GM08714 (cell line): ENCODE measurements around the gene ZFHX3.

Experiments
- H3K4me3 ChIP-seq: fragments of 200-500 bp; sonication (Bioruptor generic); 2 replicates; pipeline ENCODE4 v1.5.1; 2014; ENCODE audit warnings: mild to moderate bottlenecking, low read length, inconsistent platforms
- ZNF274 ChIP-seq: IDR thresholded peaks from 2 replicates; pipeline ENCODE4 v1.6.1; 2012; ENCODE audit warnings: mild to moderate bottlenecking, low read depth, low read length

The ZFHX3 gene

DNA sequence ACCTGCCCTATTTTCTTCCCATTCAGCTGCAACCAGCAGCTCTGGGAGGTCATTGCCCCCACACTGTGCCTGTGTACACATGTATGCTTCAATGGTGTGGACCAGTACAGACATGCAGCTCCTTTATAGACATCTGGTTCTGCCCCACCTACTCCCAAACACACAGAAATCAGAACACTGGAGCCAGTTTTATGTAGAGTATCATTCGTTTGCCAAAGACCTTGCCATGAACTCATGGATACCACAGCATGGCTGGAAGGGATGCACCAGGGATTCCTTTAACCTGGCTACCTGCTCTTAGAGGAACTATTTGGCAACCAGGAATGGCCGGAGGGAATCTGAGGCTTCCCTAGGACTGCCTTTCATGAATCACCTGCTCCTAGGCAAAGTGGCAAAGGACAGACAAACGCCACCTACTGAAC is 60.4 kb downstream of the ZFHX3 start:
- no peak overlapping the region for H3K4me3 ChIP-seq
- TF ChIP-seq ZNF274: no peak

DNA sequence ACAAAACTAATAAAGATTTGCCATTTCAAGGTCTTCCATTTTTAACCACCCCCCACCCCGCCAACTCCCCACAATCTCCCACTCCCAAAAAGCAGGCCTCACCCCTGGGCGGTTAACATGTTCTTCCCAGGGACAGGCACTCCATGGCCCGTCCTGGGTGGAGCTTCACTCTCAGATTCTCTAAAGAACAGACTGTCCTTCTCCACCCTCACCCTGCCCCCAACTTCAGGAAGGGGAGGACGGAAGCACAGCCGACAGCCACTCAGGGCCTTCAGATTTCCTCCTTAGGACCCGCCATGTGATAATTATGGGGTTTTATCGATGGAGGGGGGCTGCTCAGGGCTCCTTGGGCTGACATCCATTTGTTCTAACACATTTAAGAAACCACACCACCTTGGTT is 61.9 kb downstream of the ZFHX3 start:
- no peak for TF ChIP-seq ZNF274

DNA sequence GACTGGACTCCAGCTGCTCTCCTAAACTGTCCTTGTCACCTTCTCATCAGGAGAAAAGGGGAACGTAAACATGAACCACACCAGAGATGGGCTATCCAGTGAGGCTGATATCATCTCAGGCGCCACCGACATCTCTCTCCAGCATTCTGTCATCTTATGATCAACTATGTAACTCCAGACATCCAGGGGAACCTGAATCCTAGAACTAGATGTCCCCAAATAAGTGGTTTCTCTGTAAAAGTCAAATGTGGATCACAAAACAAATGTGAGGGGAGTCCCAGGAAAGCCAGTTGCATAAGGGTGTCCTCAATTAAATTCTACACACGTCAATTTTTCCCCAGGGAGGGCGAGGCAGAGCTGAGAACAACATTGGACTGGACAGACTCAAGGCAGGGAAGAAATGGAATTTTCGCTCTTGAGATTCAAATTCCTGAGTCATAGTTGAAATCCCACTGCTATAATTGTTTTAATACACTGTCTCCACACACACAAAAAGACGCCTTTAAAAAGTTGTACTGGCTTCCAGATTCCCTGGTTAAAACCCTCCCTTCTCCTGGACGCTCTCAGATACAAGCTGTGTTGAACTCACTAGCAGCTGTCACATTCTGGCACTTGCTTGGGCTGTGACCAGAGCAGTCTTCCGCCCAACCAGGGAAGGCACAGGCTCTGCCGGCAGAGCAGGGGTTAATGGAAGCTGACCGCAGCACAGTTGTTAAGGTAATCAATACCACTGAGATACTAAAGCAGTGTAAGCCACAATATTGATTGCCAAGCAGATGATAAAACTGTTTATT is 62.6 kb downstream of the ZFHX3 start:
- H3K4me3 ChIP-seq: no peak overlapping the region
- TF ChIP-seq ZNF274: no peak

More for the DNA sequence above, 61.9 kb downstream of the ZFHX3 start:
- H3K4me3 ChIP-seq: no peak overlapping the region

DNA sequence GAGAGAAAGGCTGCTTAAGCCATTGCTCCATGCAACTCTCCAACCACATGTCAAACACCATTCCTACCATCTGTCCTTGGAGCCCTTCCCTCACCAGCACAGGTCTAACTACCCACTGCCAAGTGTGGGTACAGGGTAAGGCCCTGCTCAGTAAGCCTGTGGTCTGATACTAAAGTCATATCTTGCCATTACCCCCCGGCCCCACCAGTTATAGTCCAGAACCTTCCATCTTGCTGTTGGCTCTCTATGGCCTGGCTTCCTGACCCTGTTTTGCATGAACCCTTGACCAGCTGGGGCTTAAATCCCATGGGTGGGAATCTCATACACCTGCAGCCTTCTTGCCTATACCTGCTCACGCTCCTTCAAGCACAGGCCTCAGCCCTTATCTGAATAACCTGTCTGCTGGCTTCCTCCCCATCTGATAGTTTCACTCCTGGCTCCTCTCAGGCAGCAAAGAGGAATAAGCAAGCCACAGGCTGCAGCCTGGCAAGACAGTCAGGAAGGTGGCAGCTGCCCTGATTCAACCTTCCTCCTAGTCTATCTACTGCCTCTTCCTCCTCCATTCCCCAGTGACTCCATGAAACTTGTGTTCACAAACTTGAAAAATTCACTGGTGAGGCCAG is 64.1 kb downstream of the ZFHX3 start:
- no peak for TF ChIP-seq ZNF274
- H3K4me3 ChIP-seq: no peak overlapping the region

DNA sequence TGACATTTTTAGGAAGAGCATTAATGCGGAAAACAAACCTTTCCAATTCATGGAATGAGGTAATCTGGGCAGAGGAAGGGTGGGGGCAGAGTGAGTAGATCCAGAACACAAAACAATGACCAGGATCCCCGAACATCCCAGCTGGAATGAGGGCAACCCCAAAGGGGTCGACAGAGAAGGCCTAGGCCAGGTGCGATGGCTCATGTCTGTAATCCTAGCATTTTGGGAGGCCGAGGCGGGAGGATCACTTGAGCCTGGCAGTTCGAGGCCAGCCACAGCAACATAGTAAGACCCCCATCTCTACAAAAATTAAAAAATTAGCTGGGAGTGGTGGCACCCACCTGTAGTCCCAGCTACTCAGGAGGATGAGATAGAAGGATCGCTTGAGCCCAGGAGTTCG is 64.7 kb downstream of the ZFHX3 start:
- TF ChIP-seq ZNF274: no peak
- no peak overlapping the region for H3K4me3 ChIP-seq

DNA sequence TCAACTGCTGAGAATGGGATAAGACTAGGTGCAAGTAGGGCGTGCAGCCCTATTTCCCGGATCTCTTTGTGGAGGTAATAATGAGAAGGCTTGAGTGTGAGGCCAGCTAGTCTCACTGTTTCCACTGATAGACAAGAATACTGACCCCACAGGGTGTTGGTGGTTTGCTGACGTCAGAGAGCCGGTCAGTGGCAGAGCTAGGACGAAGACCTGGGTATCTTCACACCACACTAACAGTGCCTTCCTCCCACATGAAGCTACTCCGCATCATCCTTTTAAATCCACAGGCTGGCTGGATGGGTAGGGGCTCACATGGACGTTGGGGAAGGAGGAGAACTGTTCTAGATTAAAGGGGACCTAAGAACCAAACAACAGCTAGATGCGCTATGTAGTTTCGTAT is 68.0 kb downstream of the ZFHX3 start:
- no peak overlapping the region for H3K4me3 ChIP-seq
- TF ChIP-seq ZNF274: no peak

DNA sequence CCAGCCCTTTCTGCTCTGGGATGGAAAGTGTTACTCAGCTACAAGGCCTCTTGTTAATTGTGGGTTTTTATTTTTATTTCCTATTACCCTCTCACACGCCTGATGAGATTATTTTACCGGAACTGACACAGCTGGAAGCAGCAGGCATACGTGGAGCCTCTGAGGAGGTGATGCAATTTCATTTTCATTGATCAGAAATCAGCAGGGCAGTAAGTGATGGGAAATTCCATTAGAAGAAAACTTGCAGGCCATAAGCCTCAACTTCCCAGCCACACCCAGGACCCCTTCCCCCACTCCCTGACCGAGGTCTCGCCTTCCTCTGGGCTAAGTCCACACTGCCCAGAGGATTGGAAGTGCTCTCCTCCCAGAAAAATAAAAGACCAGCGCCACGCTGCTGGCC is 69.7 kb downstream of the ZFHX3 start:
- TF ChIP-seq ZNF274: no peak
- H3K4me3 ChIP-seq: no peak overlapping the region

DNA sequence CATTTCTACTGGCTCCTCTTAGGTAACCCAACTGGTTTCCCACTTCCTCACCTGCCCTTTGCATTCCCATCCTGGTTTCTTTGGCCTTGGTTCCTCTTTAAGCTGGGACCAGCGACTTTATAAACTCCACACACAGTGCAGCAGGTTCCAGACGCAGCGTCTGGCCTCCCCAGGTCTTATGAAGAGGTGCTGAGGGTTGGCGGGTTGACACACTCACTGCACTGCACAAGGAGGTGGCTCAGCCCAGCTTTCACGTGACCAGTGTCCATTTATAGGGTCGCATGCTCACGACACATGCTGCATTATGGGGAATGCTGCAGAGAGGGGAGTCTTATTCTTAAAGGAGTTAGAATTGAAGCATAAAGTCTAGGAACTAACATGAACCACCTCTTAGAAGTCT is 70.8 kb downstream of the ZFHX3 start:
- TF ChIP-seq ZNF274: no peak
- H3K4me3 ChIP-seq: no peak overlapping the region

DNA sequence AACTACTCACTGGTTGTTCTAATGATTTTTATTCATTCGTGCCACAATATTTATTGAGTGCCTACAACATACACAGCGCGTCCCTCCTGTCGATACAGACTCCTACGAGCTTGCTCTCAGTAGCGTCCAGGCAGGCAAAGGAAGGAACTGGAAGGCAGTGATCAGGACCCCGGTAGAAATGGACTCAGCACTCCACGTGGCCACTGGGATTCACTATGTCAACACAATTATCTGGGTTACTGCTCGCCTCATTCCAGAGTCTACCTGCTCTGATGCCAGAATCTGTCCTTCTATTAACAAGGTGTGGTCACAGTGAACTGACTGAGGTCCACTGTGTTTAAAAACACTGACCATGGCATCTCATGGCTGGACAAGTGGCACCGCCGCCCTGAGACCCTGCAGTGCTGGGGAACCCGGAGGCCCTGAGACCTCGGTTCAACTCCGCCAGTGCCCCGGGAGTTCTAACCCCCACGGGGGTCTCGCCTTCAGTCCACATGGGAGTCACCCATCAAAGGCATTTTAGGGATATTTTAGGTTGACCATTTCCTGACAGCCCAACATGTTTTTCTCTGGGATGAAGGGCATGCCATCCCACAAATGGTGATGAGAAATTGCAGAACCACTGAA is 71.4 kb downstream of the ZFHX3 start:
- no peak for TF ChIP-seq ZNF274
- H3K4me3 ChIP-seq: no peak overlapping the region

DNA sequence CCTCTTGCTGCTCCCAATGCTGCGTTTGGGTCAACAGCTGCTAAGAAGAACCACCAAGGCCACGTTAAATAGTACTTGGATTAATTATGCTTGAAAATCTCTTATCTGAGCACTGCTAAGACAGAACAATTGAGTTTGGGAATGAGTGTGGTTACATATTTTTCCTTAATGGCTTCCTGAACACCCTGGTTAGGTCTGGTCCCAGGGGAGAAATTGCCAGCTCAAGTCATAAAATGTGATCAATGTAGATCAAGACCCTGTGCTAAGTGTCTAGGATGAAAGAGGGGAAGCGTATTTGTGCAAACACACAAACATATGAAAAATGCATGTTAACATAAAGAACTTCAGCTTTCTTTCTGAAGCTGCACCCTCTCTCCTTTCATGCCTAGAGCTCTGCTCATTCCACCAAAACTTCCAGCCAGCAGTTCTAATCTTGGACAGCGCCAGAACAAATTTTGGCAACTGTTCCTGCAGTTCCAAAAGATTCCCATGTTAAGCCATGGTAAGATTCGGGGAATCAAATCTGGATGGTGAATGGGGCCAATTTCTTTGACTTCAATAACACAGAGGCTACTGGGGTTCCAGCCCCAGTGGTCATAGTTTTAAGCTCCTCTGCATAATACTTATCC is 72.0 kb downstream of the ZFHX3 start:
- no peak for TF ChIP-seq ZNF274
- H3K4me3 ChIP-seq: no peak overlapping the region

DNA sequence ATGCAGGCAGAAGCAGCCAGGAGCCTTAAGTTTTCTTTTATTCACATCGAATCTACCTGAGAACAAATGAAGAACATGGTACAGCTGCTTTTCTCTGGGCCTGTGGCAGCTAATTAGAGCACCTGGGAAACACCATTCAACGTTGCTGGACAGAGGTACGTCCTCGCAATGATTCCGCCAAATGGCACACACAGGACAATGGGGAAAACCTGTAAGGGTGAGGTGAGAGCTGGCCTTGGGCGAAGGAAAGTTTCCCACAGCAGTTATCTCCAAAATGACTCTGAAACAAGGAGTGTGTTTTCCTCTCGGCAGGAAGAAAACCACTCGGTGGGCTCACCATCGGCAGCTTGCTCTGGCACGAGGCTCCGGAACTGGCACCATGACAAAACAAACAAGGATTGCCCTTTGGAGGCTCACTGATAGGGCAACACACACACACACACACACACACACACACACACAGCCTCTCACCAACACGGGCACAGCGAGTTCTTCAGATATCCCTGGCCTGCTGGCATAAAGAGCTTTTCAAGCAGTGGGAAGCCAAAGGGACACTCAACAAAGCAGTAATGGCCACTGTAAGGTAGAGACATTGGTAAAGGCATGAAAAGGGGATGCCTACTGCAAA is 73.7 kb downstream of the ZFHX3 start:
- TF ChIP-seq ZNF274: no peak
- H3K4me3 ChIP-seq: no peak overlapping the region

DNA sequence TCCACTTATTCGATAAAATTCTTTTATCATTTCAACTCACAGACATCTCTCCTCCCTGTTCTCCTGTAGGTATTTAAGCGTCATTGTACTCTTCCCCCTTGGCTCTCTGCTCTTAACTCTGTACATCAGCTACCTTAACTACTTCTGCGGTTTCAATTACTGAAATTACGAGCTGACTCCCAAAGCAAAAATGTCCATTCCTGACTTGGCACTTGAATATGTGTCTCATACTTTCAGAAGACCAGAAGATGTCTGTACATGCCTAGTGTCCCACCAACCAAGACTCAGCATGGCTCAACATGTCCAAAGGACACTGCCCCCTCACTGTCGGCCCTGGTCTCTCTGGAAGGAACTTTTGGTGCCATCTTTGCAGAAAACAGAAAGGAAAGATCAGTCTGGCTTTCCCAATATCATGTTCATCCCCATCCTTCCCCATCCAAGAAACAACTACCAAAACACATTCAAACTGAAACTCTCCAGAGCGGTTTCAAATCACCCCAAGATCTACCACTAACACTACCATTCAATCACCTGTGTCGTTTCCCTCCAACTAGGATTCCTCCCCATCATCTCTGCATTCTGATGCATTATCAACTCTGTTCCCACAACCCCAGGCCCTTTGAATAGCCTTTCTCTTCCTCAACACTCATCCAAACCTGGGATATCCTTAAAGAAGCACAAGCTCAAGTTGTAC is 74.9 kb downstream of the ZFHX3 start:
- TF ChIP-seq ZNF274: no peak
- H3K4me3 ChIP-seq: no peak overlapping the region

DNA sequence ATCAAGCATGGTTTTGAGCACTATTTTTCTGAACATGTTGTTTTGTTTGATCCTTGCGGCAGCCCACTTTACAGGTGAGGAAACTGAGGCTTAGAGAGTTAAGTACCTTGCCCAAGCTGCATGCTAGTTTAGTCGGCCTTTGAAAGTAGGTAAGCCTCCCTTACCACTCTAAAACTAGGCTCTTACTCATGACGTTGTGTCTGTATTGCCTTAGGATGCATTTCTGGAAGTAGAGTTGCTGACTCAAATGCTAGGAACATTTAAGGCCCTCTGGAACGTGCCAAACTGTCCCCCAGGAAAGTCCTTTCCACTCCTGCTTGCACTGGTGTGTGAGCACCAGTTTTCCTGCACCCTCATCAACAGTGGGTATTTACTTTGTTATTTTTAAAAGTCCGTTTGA is 76.6 kb downstream of the ZFHX3 start:
- no peak overlapping the region for H3K4me3 ChIP-seq
- TF ChIP-seq ZNF274: no peak

DNA sequence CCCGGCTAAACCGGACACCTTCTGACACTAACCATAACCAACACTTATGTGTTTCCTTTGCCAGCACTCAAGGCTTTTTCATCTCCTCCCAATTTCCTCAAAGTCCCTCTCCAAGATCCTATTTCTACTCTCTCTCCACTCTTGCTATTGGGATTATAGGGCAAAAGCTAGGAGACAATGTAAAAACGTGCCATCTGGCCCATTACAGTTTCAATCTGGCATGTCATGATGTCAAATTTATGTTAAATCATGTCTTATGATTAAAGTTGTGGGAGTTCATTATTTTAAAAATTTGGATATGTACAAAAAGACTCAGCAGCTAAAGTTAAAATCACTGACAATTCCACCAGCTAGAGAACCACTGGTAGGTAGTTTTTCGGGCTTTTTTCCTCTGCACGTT is 77.3 kb downstream of the ZFHX3 start:
- no peak for TF ChIP-seq ZNF274
- H3K4me3 ChIP-seq: no peak overlapping the region
